GM23338 (cell line): Measurements from ENCODE around the gene GAB2. TPM values are rescaled to one million over a fixed set of nuclear protein-coding genes. Genes with fewer than 3 reads are reported as not detected.

ENCODE experiments used
- ATAC-seq: fragments of 200-7000 bp; cut with Tn5 transposase; 3 replicates; pipeline ENCODE4 v1.9.1; 2020
- DNase-seq: peaks from one replicate; pipeline ENCODE4 v3.0.0-alpha.2; 2015; ENCODE audit warnings: low spot score
- H2AFZ ChIP-seq: fragments of 200-600 bp; sonication (generic); 2 replicates; pipeline ENCODE4 v1.8.0; 2016; ENCODE audit warnings: antibody characterized with exemption, mild to moderate bottlenecking, moderate library complexity
- H3F3A ChIP-seq: fragments of 200-600 bp; sonication (generic); replicated peaks from 2 replicates; pipeline ENCODE4 v1.8.0; 2017; ENCODE audit warnings: antibody characterized with exemption, mixed run types, low read depth
- H3K27ac ChIP-seq: fragments of 200-600 bp; sonication (generic); 2 replicates; pipeline ENCODE4 v1.6.1; 2016; ENCODE audit warnings: low read depth
- H3K27me3 ChIP-seq: fragments of 200-600 bp; sonication (generic); 2 replicates; pipeline ENCODE4 v1.8.0; 2016; ENCODE audit warnings: mild to moderate bottlenecking, mixed run types, moderate library complexity; ENCODE audit not compliant: insufficient read depth
- H3K36me3 ChIP-seq: fragments of 200-600 bp; sonication (generic); 2 replicates; pipeline ENCODE4 v1.8.0; 2016; ENCODE audit warnings: mild to moderate bottlenecking; ENCODE audit not compliant: insufficient read depth
- H3K4me1 ChIP-seq: fragments of 200-600 bp; sonication (generic); 2 replicates; pipeline ENCODE4 v1.8.0; 2016; ENCODE audit warnings: mild to moderate bottlenecking, moderate library complexity; ENCODE audit not compliant: insufficient read depth
- H3K4me2 ChIP-seq: fragments of 200-600 bp; sonication (generic); 2 replicates; pipeline ENCODE4 v1.7.1; 2017; ENCODE audit warnings: mixed run types
- H3K4me3 ChIP-seq: fragments of 200-600 bp; sonication (generic); 2 replicates; pipeline ENCODE4 v1.6.1; 2016; ENCODE audit warnings: mixed run types
- H3K79me2 ChIP-seq: fragments of 200-600 bp; sonication (generic); replicated peaks from 2 replicates; pipeline ENCODE4 v1.8.0; 2017; ENCODE audit warnings: mild to moderate bottlenecking; ENCODE audit not compliant: insufficient read depth
- H3K9me2 ChIP-seq: fragments of 200-600 bp; sonication (generic); 2 replicates; pipeline ENCODE4 v1.8.0; 2017; ENCODE audit not compliant: insufficient read depth
- H4K20me1 ChIP-seq: fragments of 200-600 bp; sonication (generic); replicated peaks from 2 replicates; pipeline ENCODE4 v1.8.0; 2017; ENCODE audit warnings: mild to moderate bottlenecking; ENCODE audit not compliant: insufficient read depth
- H3K27ac Mint-ChIP-seq: 2 replicates; pipeline ENCODE4 v1.8.0; 2020; ENCODE audit warnings: inconsistent platforms, mild to moderate bottlenecking, moderate library complexity, mixed read lengths
- H3K27me3 Mint-ChIP-seq: 3 replicates; pipeline ENCODE4 v1.8.0; 2022; ENCODE audit warnings: low read depth, mild to moderate bottlenecking, moderate library complexity, mixed read lengths, inconsistent platforms; ENCODE audit not compliant: insufficient read depth, poor library complexity
- H3K36me3 Mint-ChIP-seq: 3 replicates; pipeline ENCODE4 v1.8.0; 2021; ENCODE audit warnings: low read depth, mild to moderate bottlenecking, inconsistent platforms, moderate library complexity, mixed read lengths
- H3K4me1 Mint-ChIP-seq: 3 replicates; pipeline ENCODE4 v1.8.0; 2020; ENCODE audit warnings: mild to moderate bottlenecking, inconsistent platforms, mixed read lengths
- H3K4me3 Mint-ChIP-seq: 3 replicates; pipeline ENCODE4 v1.8.0; 2021; ENCODE audit warnings: moderate library complexity, mild to moderate bottlenecking, inconsistent platforms, mixed read lengths
- H3K9me3 Mint-ChIP-seq: 3 replicates; pipeline ENCODE4 v1.8.0; 2020; ENCODE audit warnings: moderate library complexity, mild to moderate bottlenecking, inconsistent platforms, mixed read lengths
- CTCF ChIP-seq, 2 experiments: fragments of 200-600 bp in 1 of 2; sonication (generic) in 1 of 2; conservative IDR thresholded peaks; 2 replicates each; pipeline versions ENCODE4 v1.5.1 to v1.6.1; 2016 to 2017; ENCODE audit warnings: antibody characterized with exemption in 2 of 2, low read depth in 2 of 2, mild to moderate bottlenecking in 2 of 2, moderate library complexity in 1 of 2
- ETS1 ChIP-seq: IDR thresholded peaks from 2 replicates; pipeline ENCODE4 v1.6.1; 2016; ENCODE audit warnings: antibody characterized with exemption
- NANOG ChIP-seq: IDR thresholded peaks from 2 replicates; pipeline ENCODE4 v1.6.1; 2016; ENCODE audit warnings: antibody characterized with exemption, borderline replicate concordance
- POLR2AphosphoS5 ChIP-seq: IDR thresholded peaks from 2 replicates; pipeline ENCODE4 v1.6.1; 2016; ENCODE audit warnings: antibody characterized with exemption, low read depth
- REST ChIP-seq: IDR thresholded peaks from one replicate; pipeline ENCODE4 v1.6.1; 2018; ENCODE audit warnings: antibody characterized with exemption; ENCODE audit not compliant: unreplicated experiment
- ZNF114 ChIP-seq: fragments of 250-450 bp; sonication (Bioruptor Pico); IDR thresholded peaks from 2 replicates; pipeline ENCODE4 v1.5.0; 2020; ENCODE audit warnings: mild to moderate bottlenecking, moderate library complexity
- polyA plus RNA-seq: library from polyadenylated mRNA; unstranded; fragments of >200 nt; fragmentation: Nextera tagmentation; extraction: Ambion mirVana; gene quantifications from 2 replicates; pipeline ENCODE4 v1.2.1, GENCODE V29; 2016
- total RNA-seq: library from RNA; depleted of rRNA; stranded (reverse); fragments of >200 nt; shearing (Covaris generic); gene quantifications from 2 replicates; pipeline ENCODE4 v1.2.3, GENCODE V29; 2014

The GAB2 gene
- total and polyA plus RNA-seq, 2 experiments from 2014 or later, result 2.0 to 10.8 TPM

DNA sequence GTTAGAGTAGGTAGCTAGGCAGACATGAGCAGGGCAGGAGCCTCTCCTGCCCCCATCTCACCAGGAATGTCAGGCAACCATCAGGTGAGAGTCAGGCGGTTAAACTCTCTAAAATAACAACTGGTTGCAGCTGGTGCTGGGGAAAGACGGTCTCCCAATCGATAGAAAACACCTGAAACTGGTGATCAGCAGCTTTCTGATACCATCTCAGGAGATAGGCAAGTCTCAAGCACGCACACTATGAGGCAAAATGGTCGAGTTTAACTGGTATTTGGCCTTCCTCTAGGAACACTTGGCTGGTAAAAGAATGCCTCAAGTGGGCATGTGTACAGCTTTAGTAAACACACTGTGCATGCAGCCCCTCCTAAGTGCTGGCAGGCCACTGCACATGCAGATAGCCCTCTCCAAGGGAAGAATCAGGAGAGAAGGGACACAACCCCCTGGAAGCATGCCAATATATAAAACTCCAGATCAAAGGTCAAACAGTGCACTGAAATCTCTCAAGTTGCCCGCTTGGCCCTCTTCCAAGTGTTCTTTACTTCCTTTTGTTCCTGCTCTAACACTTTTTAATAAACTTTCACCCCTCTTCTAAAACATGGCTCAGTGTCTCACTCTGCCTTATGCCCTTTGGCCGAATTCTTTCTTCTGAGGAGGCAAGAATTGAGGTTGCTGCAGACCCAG lies 140.2 kb downstream of the GAB2 start:
- Histone ChIP-seq H3K27me3 (no peaks in the 10 kb centered on the region), H3F3A (no peaks in the 10 kb centered on the region), H3K36me3 (no peaks in the 10 kb centered on the region), H3K9me2 (no peaks in the 10 kb centered on the region), H3K4me2 (no peak overlapping the region), H4K20me1 (no peaks in the 10 kb centered on the region), H3K27ac (no peak overlapping the region), H2AFZ (no peak overlapping the region), H3K4me1 (no peaks in the 10 kb centered on the region), H3K79me2 (no peaks in the 10 kb centered on the region), H3K4me3 (no peak overlapping the region)
- Mint-ChIP-seq H3K4me3 (no peak overlapping the region), H3K4me1 (peaks cover 2% of the 10 kb centered on the region; the same call in 1 of the 3 replicates), H3K27me3 (peaks cover 2% of the 10 kb centered on the region), H3K9me3 (peaks cover 18% of the 10 kb centered on the region), H3K27ac (no peak overlapping the region), H3K36me3 (peaks cover 20% of the 10 kb centered on the region)
- no peak for DNase-seq
- no peak for TF ChIP-seq NANOG
- ATAC-seq, result no peak

DNA sequence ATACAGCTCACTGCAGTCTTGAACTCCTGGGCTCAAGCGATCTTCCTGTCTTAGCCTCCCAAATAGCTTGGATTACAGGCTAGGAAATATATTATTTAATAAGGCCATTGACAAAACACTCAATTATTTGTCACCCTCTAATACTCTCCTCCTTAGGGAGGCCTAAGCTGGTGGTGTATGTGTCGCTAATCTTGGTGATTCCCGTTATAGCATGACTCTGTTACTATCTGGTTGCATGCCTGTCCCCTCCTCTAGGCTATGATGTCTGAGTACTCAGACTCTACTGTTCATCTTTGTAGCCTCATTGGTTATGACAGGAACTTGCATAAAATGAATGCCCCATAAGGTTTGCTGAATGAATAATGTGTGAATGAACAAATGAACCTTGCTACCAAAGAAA lies 141.3 kb downstream of the GAB2 start:
- no peak overlapping the region for H2AFZ ChIP-seq
- H3K9me3 Mint-ChIP-seq, result peaks cover 29% of the 10 kb centered on the region
- H3K4me3 Mint-ChIP-seq, result no peak overlapping the region
- H3K27me3 ChIP-seq, result no peaks in the 10 kb centered on the region
- peaks cover 2% of the 10 kb centered on the region; the same call in 1 of the 3 replicates for H3K4me1 Mint-ChIP-seq
- H3K27me3 Mint-ChIP-seq, result peaks cover 2% of the 10 kb centered on the region
- no peaks in the 10 kb centered on the region for H3K79me2 ChIP-seq
- no peak overlapping the region for H3K4me3 ChIP-seq
- ATAC-seq (no peak), DNase-seq (no peak)
- H4K20me1 ChIP-seq, result no peaks in the 10 kb centered on the region
- no peak overlapping the region for H3K4me2 ChIP-seq
- no peak for TF ChIP-seq POLR2AphosphoS5
- no peak for TF ChIP-seq ZNF114 (CRISPR knock-in tag)
- no peak for TF ChIP-seq ETS1
- no peak for TF ChIP-seq REST
- TF ChIP-seq CTCF (conservative IDR thresholded peaks at IDR 0.05; ENCODE audit: low read depth in 2 of 2), result no peak
- peaks cover 31% of the 10 kb centered on the region for H3K36me3 Mint-ChIP-seq
- H3K9me2 ChIP-seq, result no peaks in the 10 kb centered on the region
- H3K36me3 ChIP-seq, result no peaks in the 10 kb centered on the region
- H3K4me1 ChIP-seq, result no peaks in the 10 kb centered on the region
- H3K27ac Mint-ChIP-seq, result no peak overlapping the region
- no peak overlapping the region for H3K27ac ChIP-seq
- no peaks in the 10 kb centered on the region for H3F3A ChIP-seq
